Glutamatergic neuron (in vitro differentiated cells): ENCODE measurements around the gene OGT. TPM values are rescaled to one million over a fixed set of nuclear protein-coding genes. Genes with fewer than 3 reads are reported as not detected.
"Not testable (repeated sequence)": the region's sequence is repeated elsewhere in the genome, so short reads cannot be mapped to it uniquely, and the experiment has no call there.

Source experiments
- DNase-seq: peaks from one replicate; pipeline ENCODE4 v3.0.0; 2022
- H3K27ac Mint-ChIP-seq: one replicate; pipeline ENCODE4 v1.8.0; 2020; ENCODE audit warnings: mild to moderate bottlenecking, mixed read lengths, inconsistent platforms; ENCODE audit not compliant: unreplicated experiment
- H3K27me3 Mint-ChIP-seq: one replicate; pipeline ENCODE4 v1.8.0; 2020; ENCODE audit warnings: mild to moderate bottlenecking, moderate library complexity, mixed read lengths, inconsistent platforms; ENCODE audit not compliant: unreplicated experiment
- H3K36me3 Mint-ChIP-seq: one replicate; pipeline ENCODE4 v1.8.0; 2020; ENCODE audit warnings: mild to moderate bottlenecking, mixed read lengths, inconsistent platforms; ENCODE audit not compliant: unreplicated experiment
- H3K4me1 Mint-ChIP-seq: one replicate; pipeline ENCODE4 v1.8.0; 2020; ENCODE audit warnings: mild to moderate bottlenecking, low read depth, mixed read lengths, inconsistent platforms; ENCODE audit not compliant: unreplicated experiment
- H3K4me3 Mint-ChIP-seq: one replicate; pipeline ENCODE4 v1.8.0; 2020; ENCODE audit warnings: mild to moderate bottlenecking, mixed read lengths, inconsistent platforms; ENCODE audit not compliant: unreplicated experiment
- H3K9me3 Mint-ChIP-seq: one replicate; pipeline ENCODE4 v1.8.0; 2020; ENCODE audit warnings: mild to moderate bottlenecking, moderate library complexity, mixed read lengths, inconsistent platforms; ENCODE audit not compliant: unreplicated experiment
- total RNA-seq: library from RNA; stranded (reverse); fragmentation: NEBNext Ultra II Directional; extraction: Animal tissue kit (Norgen Biotek cat#: 25700); gene quantifications from one replicate; pipeline ENCODE4 v1.2.1, GENCODE V29; 2021; ENCODE audit not compliant: unreplicated experiment
- TF ChIP-seq, protein P1 (sequence below): fragments of 200-600 bp; sonication (generic); IDR thresholded peaks from one replicate; pipeline ENCODE4 v1.5.0; 2021; ENCODE audit not compliant: partially characterized antibody, unreplicated experiment

OGT gene
- total RNA-seq, 1 donor from 2014 or later = 185 TPM

DNA sequence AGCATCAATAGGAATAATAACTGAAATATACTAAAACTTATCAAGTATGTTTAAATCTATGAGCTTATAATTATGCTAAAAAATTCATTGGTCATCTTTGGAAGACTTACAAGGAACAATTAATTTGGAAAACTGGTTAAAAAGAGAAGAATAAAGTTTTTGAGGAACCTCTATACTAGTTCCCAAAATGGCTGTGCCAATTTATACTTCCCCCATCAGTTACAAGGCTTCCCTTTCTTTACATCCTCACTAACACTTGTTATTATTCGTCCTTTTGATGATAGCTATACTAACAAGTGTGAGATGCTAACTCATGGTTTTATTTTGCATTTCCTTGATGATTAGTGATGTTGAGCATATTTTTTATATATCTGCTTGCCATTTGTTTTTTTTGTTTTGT, 17.1 kb downstream of the OGT start:
- H3K4me3 Mint-ChIP-seq = no peak overlapping the region
- H3K27me3 Mint-ChIP-seq = no peaks in the 10 kb centered on the region
- no peak for DNase-seq
- no peaks in the 10 kb centered on the region for H3K36me3 Mint-ChIP-seq
- no peaks in the 10 kb centered on the region for H3K4me1 Mint-ChIP-seq
- no peaks in the 10 kb centered on the region for H3K9me3 Mint-ChIP-seq
- TF ChIP-seq, protein P1, sequence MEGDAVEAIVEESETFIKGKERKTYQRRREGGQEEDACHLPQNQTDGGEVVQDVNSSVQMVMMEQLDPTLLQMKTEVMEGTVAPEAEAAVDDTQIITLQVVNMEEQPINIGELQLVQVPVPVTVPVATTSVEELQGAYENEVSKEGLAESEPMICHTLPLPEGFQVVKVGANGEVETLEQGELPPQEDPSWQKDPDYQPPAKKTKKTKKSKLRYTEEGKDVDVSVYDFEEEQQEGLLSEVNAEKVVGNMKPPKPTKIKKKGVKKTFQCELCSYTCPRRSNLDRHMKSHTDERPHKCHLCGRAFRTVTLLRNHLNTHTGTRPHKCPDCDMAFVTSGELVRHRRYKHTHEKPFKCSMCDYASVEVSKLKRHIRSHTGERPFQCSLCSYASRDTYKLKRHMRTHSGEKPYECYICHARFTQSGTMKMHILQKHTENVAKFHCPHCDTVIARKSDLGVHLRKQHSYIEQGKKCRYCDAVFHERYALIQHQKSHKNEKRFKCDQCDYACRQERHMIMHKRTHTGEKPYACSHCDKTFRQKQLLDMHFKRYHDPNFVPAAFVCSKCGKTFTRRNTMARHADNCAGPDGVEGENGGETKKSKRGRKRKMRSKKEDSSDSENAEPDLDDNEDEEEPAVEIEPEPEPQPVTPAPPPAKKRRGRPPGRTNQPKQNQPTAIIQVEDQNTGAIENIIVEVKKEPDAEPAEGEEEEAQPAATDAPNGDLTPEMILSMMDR = no peak
- no peak overlapping the region for H3K27ac Mint-ChIP-seq

DNA sequence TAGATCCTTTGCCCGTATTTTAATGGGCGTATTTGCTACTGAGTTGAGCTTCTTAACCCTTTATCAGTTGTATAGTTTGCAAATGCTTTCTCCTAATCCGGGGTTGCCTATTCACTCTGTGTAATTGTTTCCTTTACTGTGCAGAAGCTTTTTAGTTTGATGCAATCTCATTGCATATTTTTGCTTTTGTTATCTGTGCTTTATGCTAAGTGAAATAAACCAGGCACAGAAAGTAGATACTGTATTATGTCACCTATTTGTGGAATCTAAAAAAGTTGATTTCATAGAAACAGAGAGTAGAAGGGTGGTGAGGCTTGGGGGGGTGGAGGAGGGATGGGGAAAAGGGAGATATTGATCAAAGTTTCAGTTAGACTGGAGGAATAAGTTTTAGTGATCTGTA, 17.7 kb downstream of the OGT start:
- Mint-ChIP-seq H3K4me1 (no peaks in the 10 kb centered on the region), H3K9me3 (no peaks in the 10 kb centered on the region), H3K27me3 (no peaks in the 10 kb centered on the region), H3K27ac (no peak overlapping the region), H3K4me3 (no peak overlapping the region), H3K36me3 (no peaks in the 10 kb centered on the region)
- TF ChIP-seq, protein P1 = no peak
- no peak for DNase-seq

DNA sequence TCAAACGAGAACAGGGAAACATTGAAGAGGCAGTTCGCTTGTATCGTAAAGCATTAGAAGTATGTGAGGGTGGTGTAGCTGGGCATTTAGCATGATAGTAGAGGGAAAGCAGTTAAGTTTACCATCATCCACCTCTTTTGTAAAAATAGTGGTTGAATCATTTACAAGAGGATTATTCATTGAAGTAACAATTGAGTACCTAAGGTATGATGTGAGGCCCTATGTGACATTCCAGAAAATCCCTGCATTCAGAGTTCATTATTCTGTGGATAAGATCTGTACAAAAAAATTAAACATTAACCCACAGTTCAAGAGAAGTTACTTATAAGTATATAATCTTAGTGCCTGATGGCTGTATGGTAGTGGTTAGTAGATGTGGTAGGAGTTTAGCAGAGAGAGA, 23.1 kb downstream of the OGT start:
- H3K4me1 Mint-ChIP-seq = no peaks in the 10 kb centered on the region
- no peaks in the 10 kb centered on the region for H3K27me3 Mint-ChIP-seq
- no peak for DNase-seq
- TF ChIP-seq, protein P1 = no peak
- H3K36me3 Mint-ChIP-seq = no peaks in the 10 kb centered on the region
- H3K9me3 Mint-ChIP-seq = no peaks in the 10 kb centered on the region
- H3K27ac Mint-ChIP-seq = no peak overlapping the region
- no peak overlapping the region for H3K4me3 Mint-ChIP-seq

DNA sequence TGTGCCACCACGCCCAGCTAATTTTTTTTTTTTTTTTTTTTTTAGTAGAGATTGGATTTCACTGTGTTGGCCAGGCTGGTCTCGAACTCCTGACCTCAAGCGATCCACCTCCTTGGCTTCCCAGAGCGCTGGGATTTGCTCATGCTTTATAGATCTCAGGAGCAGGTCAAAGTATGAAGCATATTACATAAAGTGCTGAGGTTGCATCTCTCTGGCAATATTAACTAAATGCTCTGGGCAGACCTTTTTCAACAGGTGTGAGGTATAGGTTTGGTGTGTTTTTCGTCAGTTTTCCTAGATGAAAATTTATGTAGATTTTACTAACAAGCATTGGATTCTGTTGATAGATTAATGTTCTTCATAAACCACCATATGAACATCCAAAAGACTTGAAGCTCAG, 26.0 kb downstream of the OGT start:
- Mint-ChIP-seq H3K36me3 (no peaks in the 10 kb centered on the region), H3K27ac (no peak overlapping the region), H3K4me3 (no peak overlapping the region), H3K4me1 (no peaks in the 10 kb centered on the region), H3K9me3 (no peaks in the 10 kb centered on the region), H3K27me3 (peaks cover under 1% of the 10 kb centered on the region)
- no peak for DNase-seq
- TF ChIP-seq, protein P1 = no peak

DNA sequence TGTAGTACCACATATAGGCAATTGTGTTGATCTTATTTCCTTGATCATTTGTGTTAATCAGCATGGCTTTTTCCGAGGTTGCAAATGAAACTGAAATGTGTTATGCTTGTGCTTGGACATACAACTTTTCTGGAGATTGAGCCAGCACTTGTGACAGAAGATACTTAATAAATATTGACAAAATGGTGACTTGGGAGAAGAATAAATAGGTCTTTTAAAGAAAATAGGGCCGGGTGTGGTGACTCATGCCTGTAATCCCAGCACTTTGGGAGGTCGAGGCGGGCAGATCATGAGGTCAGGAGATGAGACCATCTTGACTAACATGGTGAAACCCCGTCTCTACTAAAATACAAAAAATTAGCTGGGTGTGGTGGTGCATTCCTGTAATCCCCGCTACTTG, 26.9 kb downstream of the OGT start:
- not testable (repeated sequence) for H3K4me1 Mint-ChIP-seq, H3K27me3 Mint-ChIP-seq, H3K27ac Mint-ChIP-seq, H3K9me3 Mint-ChIP-seq, DNase-seq, H3K36me3 Mint-ChIP-seq, H3K4me3 Mint-ChIP-seq

DNA sequence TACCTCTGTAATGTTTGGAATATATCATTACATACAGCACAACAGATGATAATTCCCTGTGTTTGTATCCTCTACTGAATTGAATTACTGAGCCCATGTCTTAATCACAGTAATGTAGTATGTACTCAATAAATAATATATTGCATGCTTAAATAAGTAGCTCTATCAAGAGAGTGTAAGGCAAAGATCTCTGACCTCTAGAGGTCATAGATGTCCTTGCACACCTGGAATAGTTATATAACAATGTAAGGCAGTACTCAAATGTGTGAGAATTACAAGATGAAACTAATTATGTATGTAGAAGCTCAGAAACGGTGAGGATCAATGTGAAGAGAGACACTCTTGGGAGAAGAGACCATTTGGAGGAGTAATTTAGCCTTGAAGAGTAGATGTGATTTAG, 31.0 kb downstream of the OGT start:
- H3K4me3 Mint-ChIP-seq = no peak overlapping the region
- H3K9me3 Mint-ChIP-seq = no peaks in the 10 kb centered on the region
- H3K27me3 Mint-ChIP-seq = peaks cover 2% of the 10 kb centered on the region
- TF ChIP-seq, protein P1 = no peak
- H3K4me1 Mint-ChIP-seq = no peaks in the 10 kb centered on the region
- no peak overlapping the region for H3K27ac Mint-ChIP-seq
- no peaks in the 10 kb centered on the region for H3K36me3 Mint-ChIP-seq
- no peak for DNase-seq
